HepG2 (cell line): ENCODE results near the gene GGA3. TPM values are rescaled to one million over a fixed set of nuclear protein-coding genes. Genes with fewer than 3 reads are reported as not detected.

Experiments used
- GLI4 ChIP-seq: sonication (generic); formaldehyde crosslinking; IDR thresholded peaks from 2 replicates; pipeline ENCODE4 v1.5.1; 2020; ENCODE audit warnings: missing genetic modification reagents, mild to moderate bottlenecking, moderate library complexity, borderline replicate concordance
- JUN ChIP-seq: sonication (generic); formaldehyde crosslinking; IDR thresholded peaks from 2 replicates; pipeline ENCODE4 v1.4.0; 2020; ENCODE audit warnings: mild to moderate bottlenecking, missing genetic modification reagents
- KIAA2018 ChIP-seq: sonication (generic); formaldehyde crosslinking; IDR thresholded peaks from 2 replicates; pipeline ENCODE4 v1.5.0; 2020; ENCODE audit warnings: mild to moderate bottlenecking, missing genetic modification reagents, borderline replicate concordance
- PHF8 ChIP-seq: sonication (generic); formaldehyde crosslinking; IDR thresholded peaks from 2 replicates; pipeline ENCODE4 v1.5.0; 2020; ENCODE audit warnings: missing genetic modification reagents
- PRMT3 ChIP-seq: sonication (generic); formaldehyde crosslinking; IDR thresholded peaks from 2 replicates; pipeline ENCODE4 v1.8.1; 2022; ENCODE audit warnings: low read depth, mild to moderate bottlenecking, moderate library complexity, missing genetic modification reagents, borderline replicate concordance
- RFX3 ChIP-seq: IDR thresholded peaks from 2 replicates; pipeline ENCODE4 v1.6.1; 2016; ENCODE audit warnings: missing biosample characterization, missing genetic modification reagents
- SKIL ChIP-seq: sonication (generic); formaldehyde crosslinking; IDR thresholded peaks from 2 replicates; pipeline ENCODE4 v1.8.0; 2022; ENCODE audit warnings: missing genetic modification reagents, mild to moderate bottlenecking, moderate library complexity, borderline replicate concordance
- SMARCC2 ChIP-seq: fragments of 450-650 bp; IDR thresholded peaks from 2 replicates; pipeline ENCODE4 v1.6.1; 2017; ENCODE audit warnings: antibody characterized with exemption, mild to moderate bottlenecking
- TOE1 ChIP-seq: sonication (generic); formaldehyde crosslinking; IDR thresholded peaks from 2 replicates; pipeline ENCODE4 v1.4.0; 2020; ENCODE audit warnings: mild to moderate bottlenecking, missing genetic modification reagents
- ZNF101 ChIP-seq: sonication (generic); formaldehyde crosslinking; IDR thresholded peaks from 2 replicates; pipeline ENCODE4 v1.4.0; 2020; ENCODE audit warnings: mild to moderate bottlenecking, low read depth, missing genetic modification reagents, borderline replicate concordance
- ZNF333 ChIP-seq: sonication (generic); formaldehyde crosslinking; IDR thresholded peaks from 2 replicates; pipeline ENCODE4 v1.4.0; 2020; ENCODE audit warnings: mild to moderate bottlenecking, missing genetic modification reagents, borderline replicate concordance
- ZNF652 ChIP-seq: IDR thresholded peaks from 2 replicates; pipeline ENCODE4 v1.6.1; 2016; ENCODE audit warnings: low read depth, borderline replicate concordance
- polyA plus RNA-seq, 8 experiments: library from polyadenylated mRNA; depleted of rRNA in 3 of 8; stranded (reverse) in 7 of 8; unstranded in 1 of 8; fragments of >200 nt; fragmentation: Illumina TruSeq in 4 of 8; extraction: Trizol in 4 of 8; gene quantifications; 2 replicates each; pipeline versions ENCODE4 v1.2.1 to v1.2.3, GENCODE V29; 2011 to 2016; ENCODE audit warnings: low read depth in 4 of 8, missing spikeins in 1 of 8, mixed read lengths in 1 of 8; ENCODE audit not compliant: insufficient read depth in 1 of 8
- total RNA-seq, 5 experiments: library from RNA; depleted of rRNA; stranded (reverse); fragments of >200 nt; fragmentation: Illumina TruSeq; extraction: Trizol; gene quantifications; 2 replicates each; pipeline ENCODE4 v1.2.3, GENCODE V29; 2016; ENCODE audit warnings: low read depth in 1 of 5
- TF ChIP-seq, protein P1 (sequence below): sonication (generic); formaldehyde crosslinking; IDR thresholded peaks from 2 replicates; pipeline ENCODE4 v1.5.1; 2020; ENCODE audit warnings: missing genetic modification reagents, mild to moderate bottlenecking, borderline replicate concordance

The GGA3 gene
- total and polyA plus RNA-seq, 2 of the 13 experiments (the other 11 are each of a cell fraction or from before 2014, with no cell fraction given), result 28.4 to 43.7 TPM

GRCh38 chr17:75271233-75271954 is 10.0 kb upstream of the GGA3 start (continued):
- no peak for TF ChIP-seq KIAA2018 (CRISPR knock-in tag)
- no peak for TF ChIP-seq RFX3 (CRISPR knock-in tag)
- TF ChIP-seq SMARCC2, result no peak
- TF ChIP-seq ZNF333, result peak; percentile 94; the same call in 1 of the 2 replicates
- TF ChIP-seq TOE1 (CRISPR knock-in tag), result peak; percentile 22; the same call in 1 of the 2 replicates
- TF ChIP-seq PRMT3 (CRISPR knock-in tag), result no peak
- TF ChIP-seq ZNF101 (CRISPR knock-in tag), result peak; percentile 57; the same call in 1 of the 2 replicates
- peak; percentile 57; the same call in 1 of the 2 replicates for TF ChIP-seq JUN (CRISPR knock-in tag)
- peak; percentile 81 for TF ChIP-seq PHF8
- TF ChIP-seq SKIL, result peak; percentile 38; the same call in 1 of the 2 replicates
- peak; percentile 78; the same call in 1 of the 2 replicates for TF ChIP-seq GLI4 (CRISPR knock-in tag)
- TF ChIP-seq ZNF652, result no peak
- TF ChIP-seq, protein P1, sequence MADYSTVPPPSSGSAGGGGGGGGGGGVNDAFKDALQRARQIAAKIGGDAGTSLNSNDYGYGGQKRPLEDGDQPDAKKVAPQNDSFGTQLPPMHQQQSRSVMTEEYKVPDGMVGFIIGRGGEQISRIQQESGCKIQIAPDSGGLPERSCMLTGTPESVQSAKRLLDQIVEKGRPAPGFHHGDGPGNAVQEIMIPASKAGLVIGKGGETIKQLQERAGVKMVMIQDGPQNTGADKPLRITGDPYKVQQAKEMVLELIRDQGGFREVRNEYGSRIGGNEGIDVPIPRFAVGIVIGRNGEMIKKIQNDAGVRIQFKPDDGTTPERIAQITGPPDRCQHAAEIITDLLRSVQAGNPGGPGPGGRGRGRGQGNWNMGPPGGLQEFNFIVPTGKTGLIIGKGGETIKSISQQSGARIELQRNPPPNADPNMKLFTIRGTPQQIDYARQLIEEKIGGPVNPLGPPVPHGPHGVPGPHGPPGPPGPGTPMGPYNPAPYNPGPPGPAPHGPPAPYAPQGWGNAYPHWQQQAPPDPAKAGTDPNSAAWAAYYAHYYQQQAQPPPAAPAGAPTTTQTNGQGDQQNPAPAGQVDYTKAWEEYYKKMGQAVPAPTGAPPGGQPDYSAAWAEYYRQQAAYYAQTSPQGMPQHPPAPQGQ (CRISPR knock-in tag), result 0 out of 2 replicates have a peak, but pooled peaks have one; percentile 69
